LNCAP (cell line): ENCODE measurements around the gene INHBC.

Experiments
- TF ChIP-seq, protein P1 (sequence below): fragments of 450-650 bp; IDR thresholded peaks from 2 replicates; pipeline ENCODE4 v1.5.1; 2017; ENCODE audit warnings: mild to moderate bottlenecking

The INHBC gene, protein sequence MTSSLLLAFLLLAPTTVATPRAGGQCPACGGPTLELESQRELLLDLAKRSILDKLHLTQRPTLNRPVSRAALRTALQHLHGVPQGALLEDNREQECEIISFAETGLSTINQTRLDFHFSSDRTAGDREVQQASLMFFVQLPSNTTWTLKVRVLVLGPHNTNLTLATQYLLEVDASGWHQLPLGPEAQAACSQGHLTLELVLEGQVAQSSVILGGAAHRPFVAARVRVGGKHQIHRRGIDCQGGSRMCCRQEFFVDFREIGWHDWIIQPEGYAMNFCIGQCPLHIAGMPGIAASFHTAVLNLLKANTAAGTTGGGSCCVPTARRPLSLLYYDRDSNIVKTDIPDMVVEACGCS

DNA sequence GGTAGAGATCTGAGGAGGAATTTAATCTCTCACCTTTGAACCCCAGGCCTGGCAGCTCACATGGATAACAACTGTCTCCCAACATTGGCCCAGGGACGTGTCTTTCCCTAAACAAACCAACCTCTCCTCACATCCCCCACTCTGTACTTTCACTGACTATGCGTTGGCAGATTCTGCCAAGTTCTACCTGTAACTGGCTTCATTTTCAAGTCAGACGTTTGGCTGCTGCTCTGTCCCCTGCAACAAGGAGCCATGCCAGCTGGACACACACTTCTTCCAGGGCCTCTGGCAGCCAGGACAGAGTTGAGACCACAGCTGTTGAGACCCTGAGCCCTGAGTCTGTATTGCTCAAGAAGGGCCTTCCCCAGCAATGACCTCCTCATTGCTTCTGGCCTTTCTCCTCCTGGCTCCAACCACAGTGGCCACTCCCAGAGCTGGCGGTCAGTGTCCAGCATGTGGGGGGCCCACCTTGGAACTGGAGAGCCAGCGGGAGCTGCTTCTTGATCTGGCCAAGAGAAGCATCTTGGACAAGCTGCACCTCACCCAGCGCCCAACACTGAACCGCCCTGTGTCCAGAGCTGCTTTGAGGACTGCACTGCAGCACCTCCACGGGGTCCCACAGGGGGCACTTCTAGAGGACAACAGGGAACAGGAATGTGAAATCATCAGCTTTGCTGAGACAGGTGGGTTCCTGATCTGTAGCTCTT, at the start of gene INHBC:
Gene INHBC (plus strand): TSS at position 268 of the 707 bp plus-strand sequence. CDS start 103 bp downstream, at position 371.
- TF ChIP-seq, protein P1, sequence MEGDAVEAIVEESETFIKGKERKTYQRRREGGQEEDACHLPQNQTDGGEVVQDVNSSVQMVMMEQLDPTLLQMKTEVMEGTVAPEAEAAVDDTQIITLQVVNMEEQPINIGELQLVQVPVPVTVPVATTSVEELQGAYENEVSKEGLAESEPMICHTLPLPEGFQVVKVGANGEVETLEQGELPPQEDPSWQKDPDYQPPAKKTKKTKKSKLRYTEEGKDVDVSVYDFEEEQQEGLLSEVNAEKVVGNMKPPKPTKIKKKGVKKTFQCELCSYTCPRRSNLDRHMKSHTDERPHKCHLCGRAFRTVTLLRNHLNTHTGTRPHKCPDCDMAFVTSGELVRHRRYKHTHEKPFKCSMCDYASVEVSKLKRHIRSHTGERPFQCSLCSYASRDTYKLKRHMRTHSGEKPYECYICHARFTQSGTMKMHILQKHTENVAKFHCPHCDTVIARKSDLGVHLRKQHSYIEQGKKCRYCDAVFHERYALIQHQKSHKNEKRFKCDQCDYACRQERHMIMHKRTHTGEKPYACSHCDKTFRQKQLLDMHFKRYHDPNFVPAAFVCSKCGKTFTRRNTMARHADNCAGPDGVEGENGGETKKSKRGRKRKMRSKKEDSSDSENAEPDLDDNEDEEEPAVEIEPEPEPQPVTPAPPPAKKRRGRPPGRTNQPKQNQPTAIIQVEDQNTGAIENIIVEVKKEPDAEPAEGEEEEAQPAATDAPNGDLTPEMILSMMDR: no peak

DNA sequence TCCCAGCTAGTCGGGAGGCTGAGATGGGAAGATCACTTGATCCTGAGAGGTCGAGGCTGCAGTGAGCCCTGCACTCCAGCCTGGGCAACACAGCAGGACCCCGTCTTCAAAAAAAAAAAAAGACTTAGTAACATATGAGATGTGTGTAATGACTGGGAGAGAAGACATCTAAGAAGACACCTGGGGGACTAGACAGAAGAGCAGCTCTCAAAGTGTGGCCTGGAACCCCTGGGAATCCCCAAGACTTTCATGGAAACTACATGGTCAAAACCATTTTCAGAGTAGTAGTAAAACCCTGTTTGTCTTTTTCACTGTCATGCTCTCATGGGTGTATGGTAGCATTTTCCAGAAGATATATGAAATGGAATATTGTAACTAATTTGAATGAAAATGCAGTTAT, 49.0 kb upstream of the INHBC start:
- TF ChIP-seq, protein P1: no peak

DNA sequence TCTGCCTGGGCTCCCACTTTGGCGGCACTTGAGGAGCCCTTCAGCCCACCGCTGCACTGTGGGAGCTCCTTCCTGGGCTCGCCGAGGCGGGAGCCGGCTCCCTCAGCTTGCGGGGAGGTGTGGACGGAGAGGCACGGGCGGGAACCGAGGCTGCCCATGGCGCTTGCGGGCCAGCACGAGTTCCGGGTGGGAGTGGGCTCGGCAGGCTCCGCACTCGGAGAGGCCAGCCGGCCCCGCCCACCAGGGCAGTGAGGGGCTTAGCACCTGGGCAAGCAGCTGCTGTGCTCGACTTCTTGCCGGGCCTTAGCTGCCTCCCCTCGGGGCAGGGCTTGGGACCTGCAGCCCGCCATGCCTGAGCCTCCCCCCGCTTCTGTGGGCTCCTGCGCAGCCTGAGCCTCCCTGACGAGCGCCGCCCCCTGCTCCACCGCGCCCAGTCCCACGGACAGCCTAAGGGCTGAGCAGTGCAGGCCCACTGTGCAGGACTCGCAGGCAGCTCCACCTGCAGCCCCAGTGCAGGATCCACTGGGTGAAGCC, 48.3 kb upstream of the INHBC start:
- TF ChIP-seq, protein P1: no peak

DNA sequence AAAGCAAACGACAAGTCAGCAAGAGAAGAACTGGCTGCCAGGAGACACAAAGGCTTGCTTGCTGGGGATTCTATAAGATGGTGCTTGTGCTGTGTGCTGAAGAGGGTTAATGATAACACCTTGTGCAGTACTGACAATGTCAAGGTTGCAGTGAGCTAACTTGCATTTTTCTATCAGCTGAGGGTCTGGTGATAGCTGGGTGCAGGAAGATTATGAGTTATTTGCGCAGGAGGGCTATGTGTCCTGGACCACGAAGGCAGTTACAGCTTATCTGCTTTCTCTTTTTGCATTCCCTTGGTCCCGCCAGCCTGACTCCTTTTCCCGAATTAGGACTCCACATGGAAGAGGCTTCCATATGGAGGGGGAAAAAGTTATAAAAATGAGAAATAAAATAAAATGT, 46.2 kb upstream of the INHBC start:
- TF ChIP-seq, protein P1: no peak

DNA sequence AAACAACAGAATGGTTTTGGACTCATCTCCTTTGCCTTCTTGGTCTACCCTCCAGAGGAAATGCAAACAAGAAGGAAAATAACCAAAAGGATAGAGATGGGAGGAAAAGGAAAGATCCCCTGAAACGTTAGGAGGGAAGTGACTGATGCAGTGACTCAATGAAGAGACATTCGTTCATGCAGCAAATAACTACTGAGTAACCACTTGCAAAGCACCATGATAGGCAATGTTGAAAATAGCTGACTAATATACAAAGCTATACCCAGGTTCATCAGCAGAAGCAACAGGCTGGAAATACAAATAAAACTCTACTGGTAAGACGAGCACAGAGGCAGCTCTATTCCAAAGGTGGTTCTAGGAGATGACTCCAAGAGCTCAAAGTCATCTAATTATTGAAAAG, 45.6 kb upstream of the INHBC start:
- TF ChIP-seq, protein P1: no peak

DNA sequence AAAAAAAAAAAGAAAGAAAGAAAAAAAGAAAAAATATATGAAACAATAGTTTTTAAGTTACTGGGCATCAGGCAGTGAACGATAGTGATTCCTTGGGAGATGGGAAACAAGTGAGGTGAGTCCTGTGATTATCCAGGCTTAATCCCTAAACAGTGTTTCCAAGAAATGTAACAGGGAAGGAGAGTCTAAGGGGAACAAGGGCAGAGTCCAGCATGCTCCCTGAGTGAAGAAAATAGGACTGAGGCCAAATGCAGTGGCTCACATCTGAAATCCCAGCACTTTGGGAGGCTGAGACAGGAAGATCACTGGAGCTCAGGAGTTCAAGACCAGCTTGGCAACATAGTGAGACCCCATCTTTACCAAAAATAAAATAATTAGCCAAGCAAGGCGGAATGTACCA, 44.4 kb upstream of the INHBC start:
- TF ChIP-seq, protein P1: no peak

DNA sequence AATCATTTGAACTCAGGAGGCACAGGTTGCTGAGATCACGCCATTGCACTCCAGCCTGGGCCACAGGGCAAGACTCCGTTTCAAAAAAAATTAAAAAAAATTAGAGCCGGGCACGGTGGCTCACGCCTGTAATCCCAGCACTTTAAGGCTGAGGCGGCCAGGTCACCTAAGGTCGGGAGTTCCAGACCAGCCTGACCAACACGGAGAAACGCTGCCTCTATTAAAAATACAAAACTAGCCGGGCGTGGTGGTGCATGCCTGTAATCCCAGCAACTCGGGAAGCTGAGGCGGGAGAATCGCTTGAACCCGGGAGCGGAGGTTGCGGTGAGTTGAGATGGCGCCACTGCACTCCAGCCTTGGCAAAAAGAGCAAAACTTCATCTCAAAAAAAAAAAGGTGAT, 39.5 kb upstream of the INHBC start:
- TF ChIP-seq, protein P1: no peak
